IPS DF 4.7 (cell line): ENCODE data around the gene KIAA2012.

ENCODE experiments used
- DNase-seq: peaks from one replicate; pipeline ENCODE4 v3.0.0-alpha.2; 2013; ENCODE audit warnings: low spot score; ENCODE audit errors: extremely low read depth

Gene KIAA2012

GRCh38 chr2:202042444-202042843, 30.6 kb upstream of the KIAA2012 start:
- DNase-seq, result no peak

GRCh38 chr2:202043475-202043874, 29.6 kb upstream of the KIAA2012 start:
- DNase-seq, result no peak

GRCh38 chr2:202044777-202045176, 28.3 kb upstream of the KIAA2012 start:
- DNase-seq, result no peak

GRCh38 chr2:202046572-202046971, 26.5 kb upstream of the KIAA2012 start:
- DNase-seq, result no peak

GRCh38 chr2:202049092-202049728, 23.8 kb upstream of the KIAA2012 start:
- DNase-seq, result no peak

GRCh38 chr2:202049840-202050239, 23.2 kb upstream of the KIAA2012 start:
- DNase-seq, result no peak

- no peak for DNase-seq
Observed at GRCh38 chr2:202050652-202051051, 22.4 kb upstream of the KIAA2012 start.

GRCh38 chr2:202051499-202052161, 21.4 kb upstream of the KIAA2012 start:
- DNase-seq, result no peak

GRCh38 chr2:202052235-202052634, 20.8 kb upstream of the KIAA2012 start:
- DNase-seq, result no peak

- DNase-seq, result no peak
Observed at GRCh38 chr2:202054679-202055078, 18.4 kb upstream of the KIAA2012 start.

GRCh38 chr2:202056611-202057010, 16.4 kb upstream of the KIAA2012 start:
- no peak for DNase-seq

- DNase-seq, result no peak
Observed at GRCh38 chr2:202060218-202060617, 12.8 kb upstream of the KIAA2012 start.

GRCh38 chr2:202061695-202062094, 11.4 kb upstream of the KIAA2012 start:
- DNase-seq, result no peak

- DNase-seq, result no peak
Observed at GRCh38 chr2:202064171-202064880, 8.7 kb upstream of the KIAA2012 start.

GRCh38 chr2:202064881-202065230, 8.2 kb upstream of the KIAA2012 start:
- no peak for DNase-seq

GRCh38 chr2:202065876-202066275, 7.2 kb upstream of the KIAA2012 start:
- no peak for DNase-seq

GRCh38 chr2:202066875-202067274, 6.2 kb upstream of the KIAA2012 start:
- no peak for DNase-seq

GRCh38 chr2:202067589-202067988, 5.5 kb upstream of the KIAA2012 start:
- DNase-seq, result no peak

GRCh38 chr2:202069170-202070067, 3.6 kb upstream of the KIAA2012 start:
- DNase-seq, result no peak

GRCh38 chr2:202071107-202071506, 1.9 kb upstream of the KIAA2012 start:
- no peak for DNase-seq

- no peak for DNase-seq
Observed at GRCh38 chr2:202072226-202072625, 829 bp upstream of the KIAA2012 start.

GRCh38 chr2:202074324-202074723, 1.3 kb downstream of the KIAA2012 start:
- no peak for DNase-seq
